Breast epithelium (tissue), 4 donors: Measurements from ENCODE around the gene CD8A. TPM values are rescaled to one million over a fixed set of nuclear protein-coding genes. Genes with fewer than 3 reads are reported as not detected.
A peak's percentile ranks its signal among the peaks of the same experiment; 100 is the strongest.

Source experiments
- DNase-seq, 2 donors: peaks; one replicate each; pipeline ENCODE4 v3.0.0-alpha.2; 2019; ENCODE audit warnings: low spot score in 2 of 2
- H3K27ac ChIP-seq, 2 donors: fragments of 200-600 bp; sonication (generic) in 1 of 2; one replicate each; pipeline ENCODE4 v1.5.1; 2016 to 2019; ENCODE audit warnings: mild to moderate bottlenecking in 1 of 2
- H3K27me3 ChIP-seq, 2 donors: fragments of 200-600 bp; sonication (generic) in 1 of 2; one replicate each; pipeline versions ENCODE4 v1.5.1 to v1.6.0; 2017 to 2019; ENCODE audit warnings: control low read depth in 1 of 2, mild to moderate bottlenecking in 1 of 2
- H3K36me3 ChIP-seq: fragments of 200-600 bp; one replicate; pipeline ENCODE4 v1.5.1; 2019
- H3K4me1 ChIP-seq, 2 donors: fragments of 200-600 bp; sonication (generic); one replicate each; pipeline ENCODE4 v1.5.1; 2016 to 2019; ENCODE audit warnings: control low read depth in 1 of 2
- H3K4me3 ChIP-seq, 3 donors: fragments of 200-600 bp; sonication (generic); 1 replicate in 2 of 3; 2 replicates in 1 of 3; pipeline ENCODE4 v1.5.1; 2016 to 2019; ENCODE audit warnings: mild to moderate bottlenecking in 3 of 3, moderate library complexity in 2 of 3
- H3K9me3 ChIP-seq, 2 donors: fragments of 200-600 bp; sonication (generic) in 1 of 2; one replicate each; pipeline ENCODE4 v1.5.1; 2016 to 2019; ENCODE audit warnings: control low read depth in 1 of 2
- CTCF ChIP-seq, 3 donors: fragments of 450-650 bp; IDR thresholded peaks; one replicate each; pipeline ENCODE4 v1.5.1; 2016 to 2017; ENCODE audit warnings: antibody characterized with exemption in 3 of 3, mild to moderate bottlenecking in 3 of 3, moderate library complexity in 3 of 3
- POLR2A ChIP-seq: fragments of 450-650 bp; IDR thresholded peaks from one replicate; pipeline ENCODE4 v1.6.1; 2016; ENCODE audit warnings: antibody characterized with exemption, mild to moderate bottlenecking, moderate library complexity
- POLR2AphosphoS5 ChIP-seq, 3 donors: sonication (generic); formaldehyde crosslinking; IDR thresholded peaks; one replicate each; pipeline ENCODE4 v1.6.1; 2017; ENCODE audit warnings: antibody characterized with exemption in 3 of 3
- intact Hi-C: fragments of 100-400 bp; cut with DNase I; formaldehyde crosslinking; loops from one replicate; pipeline ENCODE4 v1.15.1; 2023; ENCODE audit warnings: low total_unique reads
- total RNA-seq, 3 donors: library from RNA; depleted of rRNA; stranded (reverse); fragments of >200 nt; gene quantifications; one replicate each; pipeline ENCODE4 v1.1.0, GENCODE V29; 2016

Gene CD8A
- total RNA-seq, 3 donors from 2014 or later: 0.96 to 3.2 (median 2.0) TPM

- H3K27ac ChIP-seq: no peak overlapping the region
These were observed 25.9 kb downstream of the CD8A start for GRCh38 chr2:86764661-86765309.

GRCh38 chr2:86760371-86760770, 30.3 kb downstream of the CD8A start:
- intact Hi-C loops: no loop called here
- H3K4me1 ChIP-seq: no peaks in the 10 kb centered on the region
- no peaks in the 10 kb centered on the region for H3K36me3 ChIP-seq
- TF ChIP-seq CTCF (IDR thresholded peaks at IDR 0.05) (no peak), POLR2A (no peak), POLR2AphosphoS5 (IDR thresholded peaks at IDR 0.05) (no peak)
- H3K27ac ChIP-seq: no peak overlapping the region
- no peak overlapping the region for H3K4me3 ChIP-seq
- DNase-seq: no peak
- H3K27me3 ChIP-seq: no peaks in the 10 kb centered on the region
- no peaks in the 10 kb centered on the region for H3K9me3 ChIP-seq

More at GRCh38 chr2:86764661-86765309, 25.9 kb downstream of the CD8A start:
- TF ChIP-seq POLR2A (no peak), CTCF (IDR thresholded peaks at IDR 0.05) (peak in 2 of 3 donors; percentile 51 to 54)
- intact Hi-C loops: no loop called here
- Histone ChIP-seq H3K4me3 (no peak overlapping the region), H3K27me3 (no peaks in the 10 kb centered on the region), H3K4me1 (no peaks in the 10 kb centered on the region), H3K36me3 (no peaks in the 10 kb centered on the region), H3K9me3 (no peaks in the 10 kb centered on the region)
- no peak for DNase-seq

- Histone ChIP-seq H3K4me1 (no peaks in the 10 kb centered on the region), H3K9me3 (no peaks in the 10 kb centered on the region), H3K36me3 (no peaks in the 10 kb centered on the region), H3K4me3 (no peak overlapping the region), H3K27ac (no peak overlapping the region), H3K27me3 (no peaks in the 10 kb centered on the region)
- TF ChIP-seq CTCF (IDR thresholded peaks at IDR 0.05) (no peak), POLR2A (no peak), POLR2AphosphoS5 (IDR thresholded peaks at IDR 0.05) (no peak)
- DNase-seq: no peak
- intact Hi-C loops: no loop called here
These were observed 32.3 kb downstream of the CD8A start for GRCh38 chr2:86758405-86758804.

GRCh38 chr2:86753606-86754005, 37.1 kb downstream of the CD8A start:
- Histone ChIP-seq H3K4me1 (no peaks in the 10 kb centered on the region), H3K27ac (no peak overlapping the region), H3K27me3 (no peaks in the 10 kb centered on the region), H3K9me3 (peaks cover 0 to 10% of the 10 kb centered on the region in 2 donors), H3K36me3 (no peaks in the 10 kb centered on the region), H3K4me3 (no peak overlapping the region)
- no peak for DNase-seq
- TF ChIP-seq POLR2AphosphoS5 (IDR thresholded peaks at IDR 0.05) (no peak), CTCF (IDR thresholded peaks at IDR 0.05) (no peak), POLR2A (no peak)
- intact Hi-C loops: no loop called here

- H3K4me3 ChIP-seq: no peak overlapping the region
- H3K9me3 ChIP-seq: peaks cover 0 to 10% of the 10 kb centered on the region in 2 donors
- DNase-seq: no peak
- TF ChIP-seq POLR2A: no peak
- no peak for TF ChIP-seq POLR2AphosphoS5 (IDR thresholded peaks at IDR 0.05)
- intact Hi-C loops: no loop called here
- no peaks in the 10 kb centered on the region for H3K36me3 ChIP-seq
- H3K27me3 ChIP-seq: no peaks in the 10 kb centered on the region
- no peaks in the 10 kb centered on the region for H3K4me1 ChIP-seq
- H3K27ac ChIP-seq: no peak overlapping the region
These were observed 37.8 kb downstream of the CD8A start for GRCh38 chr2:86752934-86753333.
